NCI-H460 (cell line): ENCODE data around the gene IQGAP2. TPM values are rescaled to one million over a fixed set of nuclear protein-coding genes. Genes with fewer than 3 reads are reported as not detected.
"Not testable (repeated sequence)": the region's sequence is repeated elsewhere in the genome, so short reads cannot be mapped to it uniquely, and the experiment has no call there.

Source experiments
- DNase-seq: peaks from one replicate; pipeline ENCODE4 v3.0.0-alpha.2; 2016; ENCODE audit warnings: low read depth; ENCODE audit errors: extremely low read depth
- total RNA-seq: library from RNA; depleted of rRNA; stranded (reverse); fragments of >200 nt; shearing (Covaris generic); gene quantifications from 2 replicates; pipeline ENCODE4 v1.2.3, GENCODE V29; 2014

IQGAP2 gene
- total RNA-seq, 1 experiment from 2014 or later, result 0.15 TPM

- DNase-seq, result no peak
Observed at GRCh38 chr5:76413746-76414145, 10.7 kb downstream of the IQGAP2 start.

GRCh38 chr5:76414788-76415187, 11.7 kb downstream of the IQGAP2 start:
- no peak for DNase-seq

- no peak for DNase-seq
Observed at GRCh38 chr5:76415855-76416254, 12.8 kb downstream of the IQGAP2 start.

- DNase-seq, result no peak
Observed at GRCh38 chr5:76419597-76420298, 16.7 kb downstream of the IQGAP2 start.

- DNase-seq, result no peak
Observed at GRCh38 chr5:76422227-76422626, 19.1 kb downstream of the IQGAP2 start.

GRCh38 chr5:76422742-76423141, 19.7 kb downstream of the IQGAP2 start:
- DNase-seq, result no peak

- no peak for DNase-seq
Observed at GRCh38 chr5:76425146-76425545, 22.1 kb downstream of the IQGAP2 start.

GRCh38 chr5:76425928-76426804, 23.1 kb downstream of the IQGAP2 start:
- DNase-seq, result no peak

- no peak for DNase-seq
Observed at GRCh38 chr5:76427206-76428140, 24.4 kb downstream of the IQGAP2 start.

- DNase-seq, result not testable (repeated sequence)
Observed at GRCh38 chr5:76428550-76428949, 25.5 kb downstream of the IQGAP2 start.

- DNase-seq, result no peak
Observed at GRCh38 chr5:76433261-76433660, 30.2 kb downstream of the IQGAP2 start.

GRCh38 chr5:76437507-76437906, 34.4 kb downstream of the IQGAP2 start:
- DNase-seq, result not testable (repeated sequence)

GRCh38 chr5:76438025-76438424, 34.9 kb downstream of the IQGAP2 start:
- DNase-seq, result no peak

- DNase-seq, result no peak
Observed at GRCh38 chr5:76439201-76439600, 36.1 kb downstream of the IQGAP2 start.

GRCh38 chr5:76439929-76440328, 36.8 kb downstream of the IQGAP2 start:
- DNase-seq, result no peak

GRCh38 chr5:76441101-76441500, 38.0 kb downstream of the IQGAP2 start:
- no peak for DNase-seq

- no peak for DNase-seq
Observed at GRCh38 chr5:76441890-76442673, 39.0 kb downstream of the IQGAP2 start.

- DNase-seq, result no peak
Observed at GRCh38 chr5:76443066-76443800, 40.1 kb downstream of the IQGAP2 start.

- DNase-seq, result no peak
Observed at GRCh38 chr5:76445063-76445462, 42.0 kb downstream of the IQGAP2 start.
